HG03558 (cell line): ENCODE results near the gene DMAC2L.

ENCODE experiments used
- ATAC-seq: cut with Tn5 transposase; IDR thresholded peaks from one replicate; pipeline ENCODE4 v1.9.1; 2021; ENCODE audit warnings: moderate number of reproducible peaks; ENCODE audit not compliant: unreplicated experiment; ENCODE audit errors: extremely low read depth

The DMAC2L gene

DNA sequence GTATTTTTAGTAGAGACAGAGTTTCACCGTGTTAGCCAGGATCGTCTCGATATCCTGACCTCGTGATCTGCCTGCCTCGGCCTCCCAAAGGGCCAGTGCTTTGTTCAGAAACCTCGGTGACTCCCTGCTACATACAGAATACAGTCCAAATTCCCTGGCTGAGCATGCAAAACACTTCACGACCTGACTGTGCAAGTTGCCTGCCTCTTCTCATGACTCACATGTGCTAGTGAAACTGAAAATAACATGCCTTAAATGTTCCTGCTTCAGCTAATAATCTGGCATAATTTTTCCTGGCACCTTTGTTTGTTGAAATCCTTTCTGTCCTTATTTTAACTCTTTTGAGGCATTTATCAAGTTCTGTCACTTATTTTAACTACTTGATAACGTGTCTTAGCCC is 8.2 kb downstream of the DMAC2L start:
- no peak for ATAC-seq

DNA sequence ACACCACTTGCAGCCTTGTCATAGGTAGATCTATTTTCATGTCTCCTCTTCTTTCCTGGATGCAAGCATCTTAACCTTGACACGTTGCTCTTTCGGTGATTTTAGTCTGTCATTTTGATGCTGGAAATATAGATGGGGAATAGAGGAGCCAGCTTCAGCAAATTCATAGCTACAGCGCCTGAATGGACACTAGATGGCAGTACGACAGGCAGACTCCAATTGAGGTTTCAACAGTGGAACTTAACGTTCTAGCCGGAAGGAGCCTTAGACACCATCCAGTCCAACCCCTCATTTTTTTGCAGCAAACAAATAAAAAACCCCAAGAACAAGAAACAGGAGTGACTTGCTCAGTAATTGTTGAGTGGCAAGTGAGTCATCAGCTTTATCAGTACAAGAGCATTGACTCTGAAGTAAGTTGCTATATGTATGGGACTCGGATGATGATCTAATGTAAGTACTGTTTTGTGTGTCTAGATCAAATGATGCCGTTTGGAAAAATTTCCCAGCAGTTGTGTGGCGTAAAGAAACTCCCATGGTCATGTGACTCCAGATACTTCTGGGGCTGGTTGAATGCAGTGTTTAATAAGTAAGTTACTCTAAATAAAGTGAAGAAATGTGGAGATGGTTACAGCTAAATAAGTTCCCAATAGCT is 9.0 kb downstream of the DMAC2L start:
- peak; percentile 58 for ATAC-seq

DNA sequence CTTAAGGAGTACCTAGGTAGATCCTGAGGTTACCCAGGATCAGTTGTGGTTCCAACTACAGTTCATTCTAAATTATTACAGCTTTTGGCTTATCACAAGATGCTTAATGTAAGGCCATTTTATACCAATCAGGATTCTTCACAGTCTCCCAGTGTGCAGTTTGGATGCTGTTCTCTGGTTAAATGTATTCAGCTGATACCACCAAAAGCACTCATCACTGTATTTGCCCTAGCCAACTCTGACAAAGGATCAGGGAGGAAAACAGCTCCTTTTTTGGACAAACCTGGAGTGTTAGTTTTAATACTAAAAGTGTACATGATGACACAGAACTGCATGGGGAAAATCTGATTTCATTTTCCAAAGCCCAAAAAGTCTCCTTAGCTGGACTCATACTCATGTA is 19.5 kb downstream of the DMAC2L start:
- ATAC-seq: no peak

DNA sequence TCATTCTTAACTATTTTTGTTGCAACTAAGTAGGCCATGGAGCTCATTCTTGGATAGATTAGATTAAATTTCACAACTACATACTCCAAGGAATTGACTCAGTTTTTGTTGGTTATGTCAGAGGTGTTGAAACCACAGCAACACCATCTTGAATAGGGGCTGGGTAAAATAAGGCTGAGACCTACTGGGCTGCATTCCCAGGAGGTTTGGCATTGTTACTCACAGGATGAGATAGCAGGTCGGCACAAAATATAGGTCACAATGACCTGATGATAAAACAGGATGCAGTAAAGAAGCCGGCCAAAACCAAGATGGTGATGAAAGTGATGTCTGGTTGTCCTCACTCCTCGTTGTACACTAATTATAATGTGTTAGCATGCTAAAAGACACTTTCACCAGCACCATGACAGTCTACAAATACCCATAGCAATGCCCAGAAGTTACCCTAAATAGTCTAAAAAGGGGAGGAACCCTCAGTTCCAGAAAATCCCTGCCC is 20.9 kb downstream of the DMAC2L start:
- no peak for ATAC-seq

GRCh38 chr14:50334211-50334610 is 22.1 kb downstream of the DMAC2L start:
- no peak for ATAC-seq

- ATAC-seq: no peak
These were observed 23.3 kb downstream of the DMAC2L start for GRCh38 chr14:50335389-50335788.

GRCh38 chr14:50335989-50336824 is 24.1 kb downstream of the DMAC2L start:
- ATAC-seq: no peak

DNA sequence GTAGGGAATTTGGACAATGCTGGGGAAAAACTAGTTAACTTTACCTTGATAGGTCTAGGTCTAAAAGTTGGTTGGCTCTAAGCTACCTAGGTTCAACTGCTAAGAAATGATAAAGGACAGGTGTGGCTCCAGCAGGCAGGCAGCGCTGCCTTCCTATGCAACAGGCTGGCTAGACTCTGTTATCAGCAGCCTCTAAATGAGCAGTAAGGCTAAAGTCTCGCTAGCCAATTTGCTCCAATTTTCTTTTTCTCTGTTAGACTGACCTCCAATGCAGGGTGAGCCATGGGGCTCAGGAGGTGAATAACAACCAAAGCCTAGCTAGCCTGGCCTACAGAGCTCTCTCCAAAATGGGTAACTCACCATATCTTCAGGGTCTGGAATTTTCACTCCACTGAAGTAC is 26.5 kb downstream of the DMAC2L start:
- no peak for ATAC-seq

- no peak for ATAC-seq
These were observed 27.2 kb downstream of the DMAC2L start for GRCh38 chr14:50339178-50339804.

DNA sequence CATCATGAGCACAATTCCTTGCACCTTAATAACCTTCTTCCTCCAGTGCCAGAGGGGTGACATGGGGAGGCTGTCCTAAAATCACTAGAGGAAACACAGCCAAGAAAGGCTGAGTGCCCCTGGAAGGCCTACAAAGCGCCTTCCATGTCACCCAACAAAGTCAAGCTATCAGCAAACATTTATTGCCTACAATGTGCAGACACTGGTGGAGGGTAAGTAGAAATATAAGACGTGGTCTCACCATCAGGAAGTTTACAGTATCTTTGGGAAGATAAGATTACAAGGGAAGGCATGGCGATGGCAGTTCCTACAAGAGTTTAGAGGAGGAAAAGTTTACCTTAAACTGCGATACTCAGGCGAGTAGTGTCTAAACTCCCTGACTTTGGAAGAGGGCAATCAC is 27.9 kb downstream of the DMAC2L start:
- no peak for ATAC-seq

GRCh38 chr14:50340963-50341362 is 28.8 kb downstream of the DMAC2L start:
- no peak for ATAC-seq

DNA sequence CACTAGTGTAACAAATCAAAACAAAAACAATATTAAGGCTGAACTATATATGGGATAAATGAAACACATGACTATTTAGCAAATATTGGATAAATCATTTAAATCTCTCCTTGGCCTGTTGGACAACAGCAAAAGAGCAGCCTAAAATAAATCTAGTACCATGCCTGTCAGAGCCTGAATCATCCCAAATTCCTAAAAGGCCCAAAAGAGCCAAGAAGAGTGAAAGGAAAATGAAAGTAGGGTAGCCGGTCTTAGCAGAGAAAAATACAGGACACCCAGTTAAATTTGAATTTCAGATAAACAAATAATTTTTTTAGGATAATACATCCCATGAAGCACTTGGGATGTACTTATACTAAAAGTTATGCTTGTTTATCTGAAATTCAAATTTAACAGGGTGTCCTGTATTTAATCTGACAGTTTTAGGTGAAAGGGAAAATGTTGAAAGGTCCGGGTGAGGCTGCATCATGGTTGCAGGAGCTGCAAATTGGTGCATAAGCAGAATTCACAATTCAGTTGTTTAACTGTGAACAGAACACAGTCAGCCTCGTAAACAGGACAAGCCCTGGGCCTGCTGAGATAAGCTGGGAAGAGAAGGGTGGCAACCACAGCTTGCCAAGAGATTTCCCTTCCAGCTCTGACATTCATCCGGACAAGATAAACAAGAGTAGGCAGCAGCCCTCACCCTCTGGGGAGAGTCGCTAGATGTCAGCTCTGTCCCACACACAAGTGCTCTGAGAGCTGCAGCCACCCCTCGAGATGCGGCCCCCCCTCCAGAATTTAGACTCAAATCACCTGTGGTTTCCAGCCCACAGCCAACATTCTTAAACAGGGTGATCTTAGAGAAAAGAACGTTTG is 30.3 kb downstream of the DMAC2L start:
- ATAC-seq: no peak

GRCh38 chr14:50343434-50343833 is 31.3 kb downstream of the DMAC2L start:
- ATAC-seq: no peak

- ATAC-seq: peak; percentile 86
These were observed 32.1 kb downstream of the DMAC2L start for GRCh38 chr14:50344116-50344775.

- no peak for ATAC-seq
These were observed 32.9 kb downstream of the DMAC2L start for GRCh38 chr14:50344876-50345563.

DNA sequence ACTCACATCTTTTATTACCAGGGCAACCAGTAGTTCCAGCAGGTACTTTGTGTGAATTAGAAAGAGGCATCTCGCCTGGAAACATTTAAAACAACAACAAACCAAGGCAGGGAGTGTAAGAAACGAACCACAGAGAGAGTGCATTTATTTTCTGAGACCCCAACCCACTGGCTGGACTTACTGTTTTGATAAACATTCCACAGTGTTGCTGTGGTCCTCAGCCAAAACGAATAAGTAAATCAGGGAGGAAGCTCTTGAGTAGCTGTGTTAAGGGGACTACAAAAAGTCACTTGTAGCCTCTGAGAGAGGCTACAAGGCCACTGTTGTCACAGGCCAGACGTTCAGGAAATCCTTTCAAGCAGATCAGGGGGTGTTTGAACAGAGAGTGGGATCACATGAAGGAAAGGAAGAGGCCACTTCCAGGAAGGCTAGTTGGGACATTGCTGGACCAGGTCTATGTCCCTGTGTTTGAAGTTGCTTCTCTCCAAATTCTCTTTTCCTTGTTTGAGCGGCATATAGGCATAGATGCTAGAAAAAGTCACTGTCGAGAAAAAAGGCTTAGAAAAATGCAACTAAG is 33.8 kb downstream of the DMAC2L start:
- no peak for ATAC-seq

GRCh38 chr14:50347521-50347920 is 35.4 kb downstream of the DMAC2L start:
- no peak for ATAC-seq

GRCh38 chr14:50348933-50349332 is 36.8 kb downstream of the DMAC2L start:
- no peak for ATAC-seq

DNA sequence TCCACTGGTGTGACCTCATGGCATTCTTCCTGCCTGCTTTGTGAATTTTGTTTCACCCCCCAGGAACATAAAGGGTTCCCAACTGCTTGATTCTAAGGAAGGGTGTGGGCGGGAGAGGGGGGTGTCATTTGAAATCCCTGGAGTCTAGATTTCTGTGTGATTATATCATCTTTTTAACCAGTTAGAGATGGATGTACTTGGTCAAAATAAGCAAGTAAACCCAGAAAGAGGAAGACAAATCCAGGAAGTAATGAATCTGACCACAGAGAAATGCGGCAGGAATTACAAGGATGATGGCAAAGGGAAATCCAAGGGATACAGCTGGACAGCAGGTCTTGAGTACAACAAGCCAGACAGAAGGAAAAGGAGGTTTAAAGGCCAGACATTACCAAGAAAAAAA is 38.9 kb downstream of the DMAC2L start:
- ATAC-seq: no peak
